Activated CD8-positive, alpha-beta memory T cell treated with anti-CD3 and anti-CD28 coated beads, Interleukin-2, amount 10 ng/mL, durations not matched to agents 7 days and 5 days (primary cell): ENCODE results near the gene IFIT1B. TPM values are rescaled to one million over a fixed set of nuclear protein-coding genes. Genes with fewer than 3 reads are reported as not detected.
"Not testable (repeated sequence)": the region's sequence is repeated elsewhere in the genome, so short reads cannot be mapped to it uniquely, and the experiment has no call there.

Experiments
- ATAC-seq: fragments of 150-1000 bp; cut with Tn5 transposase; one replicate; pipeline ENCODE4 v1.10.0; 2021; ENCODE audit warnings: moderate library complexity
- CTCF ChIA-PET: fragments of 350-600 bp; sonication (Branson Sonifier 250); formaldehyde crosslinking; loops from one replicate; lab custom pipeline; 2021; ENCODE audit warnings: antibody characterized with exemption; lab: Charles Lee
- DNase-seq: peaks from one replicate; pipeline ENCODE4 v3.0.0-alpha.2; 2020
- H3K27ac Mint-ChIP-seq: one replicate; pipeline ENCODE4 v1.8.0; 2021; ENCODE audit warnings: mild to moderate bottlenecking, mixed read lengths
- H3K27me3 Mint-ChIP-seq: one replicate; pipeline ENCODE4 v1.8.0; 2021; ENCODE audit warnings: mixed read lengths
- H3K36me3 Mint-ChIP-seq: one replicate; pipeline ENCODE4 v1.8.0; 2021; ENCODE audit warnings: mild to moderate bottlenecking, mixed read lengths
- H3K4me1 Mint-ChIP-seq: one replicate; pipeline ENCODE4 v1.8.0; 2021; ENCODE audit warnings: mixed read lengths
- H3K4me3 Mint-ChIP-seq: one replicate; pipeline ENCODE4 v1.8.0; 2021; ENCODE audit warnings: mild to moderate bottlenecking, moderate library complexity, mixed read lengths
- H3K9me3 Mint-ChIP-seq: one replicate; pipeline ENCODE4 v1.8.0; 2022; ENCODE audit warnings: low read depth, mixed read lengths
- total RNA-seq, 2 experiments: library from RNA; stranded (reverse); gene quantifications; one replicate each; pipeline ENCODE4 v1.2.3, GENCODE V29; 2021

IFIT1B gene
- total RNA-seq, 2 experiments from 2014 or later = 0.29 TPM; not detected in 1

DNA sequence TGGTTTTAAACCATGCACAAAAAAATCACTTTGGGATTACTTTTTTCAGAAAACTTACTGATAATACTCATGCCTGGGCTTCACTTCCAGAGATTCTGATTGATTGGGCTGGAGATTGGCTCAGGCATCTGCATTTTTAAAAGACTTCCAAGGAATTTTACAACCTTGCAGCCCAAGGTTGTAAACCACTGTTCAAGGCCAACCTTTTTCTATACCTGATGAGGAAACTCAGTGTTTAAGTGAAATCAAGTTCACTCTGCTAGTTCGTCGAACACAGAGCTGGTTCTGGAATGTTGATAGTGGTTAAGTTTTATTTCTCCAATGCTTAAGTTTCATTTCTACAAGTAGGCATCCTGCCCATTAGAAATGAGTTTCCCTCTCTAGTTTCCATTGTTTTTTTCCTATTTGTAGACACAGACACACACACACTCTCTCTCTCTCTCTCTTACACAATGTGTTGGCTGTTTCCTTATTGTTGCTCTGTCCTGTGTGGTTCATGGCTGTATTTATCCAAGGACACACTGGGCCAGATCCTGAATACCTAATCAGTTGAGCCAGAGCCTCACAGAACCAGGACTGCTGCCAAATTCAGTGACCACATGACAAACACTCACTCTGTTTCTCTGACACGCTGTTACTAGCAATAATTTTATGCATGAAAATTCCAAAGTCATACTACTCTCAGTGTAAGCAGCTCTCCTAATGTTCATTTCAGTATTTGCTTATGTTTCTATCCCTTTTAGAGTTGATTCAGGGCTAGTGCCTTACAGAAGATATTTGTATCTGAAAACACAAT is 3.7 kb upstream of the IFIT1B start:
- H3K4me1 Mint-ChIP-seq = peaks cover 6% of the 10 kb centered on the region
- CTCF ChIA-PET = no interaction called here
- no peak overlapping the region for H3K4me3 Mint-ChIP-seq
- ATAC-seq (no peak), DNase-seq (no peak)
- no peaks in the 10 kb centered on the region for H3K36me3 Mint-ChIP-seq
- no peak overlapping the region for H3K27ac Mint-ChIP-seq
- H3K9me3 Mint-ChIP-seq = no peaks in the 10 kb centered on the region
- H3K27me3 Mint-ChIP-seq = peaks cover 22% of the 10 kb centered on the region

DNA sequence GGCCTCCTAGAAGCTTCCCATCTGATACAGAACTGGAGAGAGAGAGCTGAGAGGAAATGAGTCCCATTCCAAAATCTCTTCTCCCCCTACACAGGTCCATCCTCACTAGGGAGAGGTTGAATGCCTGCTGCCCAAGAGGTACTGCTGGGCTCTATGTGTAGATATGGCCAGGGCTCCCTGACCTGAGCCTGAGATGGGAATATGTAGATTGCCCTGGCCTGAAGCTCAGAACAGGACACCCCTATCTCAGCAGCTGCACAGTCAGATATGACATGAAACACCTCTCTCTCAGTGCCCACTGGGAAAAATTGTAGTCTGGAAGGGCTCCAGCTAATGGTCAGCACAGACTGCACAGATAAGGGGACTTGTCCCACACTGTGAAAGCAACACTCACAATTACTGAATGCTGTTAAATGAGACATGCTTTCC is 3.1 kb upstream of the IFIT1B start:
- Mint-ChIP-seq H3K27ac (no peak overlapping the region), H3K36me3 (no peaks in the 10 kb centered on the region), H3K27me3 (peaks cover 19% of the 10 kb centered on the region), H3K4me3 (no peak overlapping the region), H3K9me3 (no peaks in the 10 kb centered on the region), H3K4me1 (no peaks in the 10 kb centered on the region)
- DNase-seq = no peak
- no peak for ATAC-seq
- CTCF ChIA-PET = no interaction called here

DNA sequence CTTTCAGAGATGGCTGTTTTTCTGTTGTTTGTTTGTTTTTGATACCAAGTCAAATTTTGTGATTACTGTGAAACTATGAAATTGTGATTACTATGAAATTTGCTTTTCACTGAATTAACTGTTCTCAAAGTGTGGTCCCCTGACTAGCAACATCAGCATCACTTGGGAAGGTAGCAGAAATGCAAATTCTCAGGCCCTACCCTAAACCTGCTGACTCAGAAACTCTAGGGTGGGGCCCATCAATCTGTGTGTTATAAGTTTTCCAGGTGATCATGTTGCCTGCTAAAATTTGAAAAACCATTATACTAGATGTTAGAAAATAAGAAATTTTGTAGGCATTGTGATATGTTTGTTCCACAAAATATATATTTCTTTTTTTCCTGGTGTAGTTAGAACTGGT is 1.2 kb downstream of the IFIT1B start:
- Mint-ChIP-seq H3K9me3 (no peaks in the 10 kb centered on the region), H3K4me1 (peaks cover 6% of the 10 kb centered on the region)

DNA sequence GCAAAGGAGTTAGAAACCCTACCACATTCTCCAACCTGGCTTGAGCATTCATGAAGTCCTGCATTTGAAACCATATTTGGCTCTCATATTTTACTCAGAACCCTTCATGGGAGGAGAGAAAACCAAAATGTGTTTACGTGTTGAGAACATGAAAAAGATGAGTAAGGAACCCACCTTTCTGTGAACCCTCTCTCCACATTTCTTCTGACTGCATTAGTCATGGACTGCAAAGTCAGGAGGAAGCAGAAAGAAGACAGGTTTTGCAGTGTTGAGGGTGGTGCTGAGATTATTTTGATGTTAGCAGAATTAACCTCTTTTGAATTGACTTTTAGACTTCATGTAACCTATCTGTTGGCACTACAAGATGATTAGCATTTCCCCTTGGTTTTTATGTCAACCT is 4.9 kb downstream of the IFIT1B start:
- CTCF ChIA-PET = no interaction called here
- peaks cover 9% of the 10 kb centered on the region for H3K4me1 Mint-ChIP-seq
- no peak overlapping the region for H3K4me3 Mint-ChIP-seq
- H3K36me3 Mint-ChIP-seq = no peaks in the 10 kb centered on the region
- ATAC-seq (no peak), DNase-seq (no peak)
- no peak overlapping the region for H3K27ac Mint-ChIP-seq
- peaks cover 12% of the 10 kb centered on the region for H3K27me3 Mint-ChIP-seq
- H3K9me3 Mint-ChIP-seq = no peaks in the 10 kb centered on the region

More for the DNA sequence above, 1.2 kb downstream of the IFIT1B start:
- H3K4me3 Mint-ChIP-seq = no peak overlapping the region
- ATAC-seq = no peak
- H3K36me3 Mint-ChIP-seq = no peaks in the 10 kb centered on the region
- DNase-seq = no peak
- H3K27me3 Mint-ChIP-seq = peaks cover 16% of the 10 kb centered on the region
- H3K27ac Mint-ChIP-seq = no peak overlapping the region
- CTCF ChIA-PET = interaction anchor here (0.7 to 1.5 kb wide), 2 partner anchors 10 to 15 kb away, joined by 3 read pairs; no protein-coding TSS in a partner anchor

DNA sequence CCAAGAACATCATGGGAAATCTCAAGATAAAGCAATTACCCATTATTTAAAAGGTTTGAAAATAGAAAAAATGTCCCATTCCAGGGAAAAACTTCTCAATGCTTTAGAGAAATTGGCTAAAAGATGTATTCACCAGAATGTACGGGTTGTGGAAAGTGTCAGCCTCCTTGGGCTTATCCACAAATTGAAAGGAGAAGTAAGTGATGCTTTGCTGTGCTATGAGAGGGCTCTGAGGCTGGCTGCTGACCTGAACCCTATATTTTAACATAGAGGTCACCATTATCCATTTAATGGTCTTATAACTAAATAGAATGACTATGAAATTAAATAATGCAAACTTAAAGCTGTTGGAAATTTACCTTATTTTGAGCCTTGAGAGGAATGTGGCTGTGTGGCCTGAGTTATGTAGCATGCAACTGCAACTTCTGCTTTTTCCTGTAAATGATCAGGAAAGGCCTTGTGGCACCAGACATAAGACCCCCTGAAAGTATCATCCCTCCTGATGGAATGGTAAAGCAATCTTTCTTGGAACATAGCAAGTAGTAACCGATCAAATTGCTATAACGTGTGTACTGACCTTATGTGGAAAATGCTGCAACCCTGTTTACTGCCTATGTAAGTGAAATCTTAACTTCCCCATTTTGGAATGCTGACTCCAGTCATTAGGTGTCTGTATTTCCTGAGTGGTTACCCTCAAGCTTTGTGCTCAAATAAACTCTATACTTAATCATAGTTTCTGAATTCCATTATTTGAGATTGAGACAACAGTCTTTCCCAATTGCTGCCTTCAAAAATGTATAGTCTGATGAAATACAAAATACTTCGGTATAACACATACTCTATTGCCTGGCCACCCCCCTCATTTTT is 6.9 kb downstream of the IFIT1B start:
- Mint-ChIP-seq H3K27me3 (peaks cover 12% of the 10 kb centered on the region), H3K27ac (no peak overlapping the region), H3K4me3 (no peak overlapping the region), H3K4me1 (peaks cover 11% of the 10 kb centered on the region), H3K9me3 (no peaks in the 10 kb centered on the region), H3K36me3 (no peaks in the 10 kb centered on the region)
- ATAC-seq (no peak), DNase-seq (no peak)
- CTCF ChIA-PET = interaction anchor here (1.4 kb wide), 1 partner anchor 16 kb away, joined by 4 read pairs; no protein-coding TSS in a partner anchor

DNA sequence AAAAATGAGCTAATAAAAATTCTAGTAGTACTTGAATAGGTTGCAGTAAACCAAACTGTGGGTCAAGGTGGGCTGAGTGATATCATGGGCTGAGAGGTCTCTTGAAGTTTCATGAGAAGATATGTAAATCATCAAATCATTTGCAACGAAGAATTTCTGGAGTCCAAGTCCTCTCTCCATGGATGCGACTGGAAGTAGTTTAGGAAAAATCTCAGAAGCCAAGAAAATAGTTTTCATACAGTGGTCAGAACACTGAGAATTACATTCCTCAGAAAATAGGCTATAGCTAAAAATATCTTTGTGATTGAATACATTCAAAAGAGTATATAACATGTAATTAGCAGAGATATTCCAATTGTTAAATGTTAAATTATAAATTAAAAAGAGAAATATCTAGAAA is 10.9 kb downstream of the IFIT1B start:
- Mint-ChIP-seq H3K27ac (no peak overlapping the region), H3K27me3 (peaks cover 4% of the 10 kb centered on the region), H3K4me3 (no peak overlapping the region), H3K9me3 (no peaks in the 10 kb centered on the region), H3K36me3 (peaks cover 14% of the 10 kb centered on the region), H3K4me1 (peaks cover 20% of the 10 kb centered on the region)
- DNase-seq (no peak), ATAC-seq (no peak)
- CTCF ChIA-PET = interaction anchor here (0.8 to 2.1 kb wide), 9 partner anchors 10 to 171 kb away, joined by 3 to 7 read pairs (median 4); partner anchors contain the start of genes IFIT1B, IFIT2 and IFIT5

DNA sequence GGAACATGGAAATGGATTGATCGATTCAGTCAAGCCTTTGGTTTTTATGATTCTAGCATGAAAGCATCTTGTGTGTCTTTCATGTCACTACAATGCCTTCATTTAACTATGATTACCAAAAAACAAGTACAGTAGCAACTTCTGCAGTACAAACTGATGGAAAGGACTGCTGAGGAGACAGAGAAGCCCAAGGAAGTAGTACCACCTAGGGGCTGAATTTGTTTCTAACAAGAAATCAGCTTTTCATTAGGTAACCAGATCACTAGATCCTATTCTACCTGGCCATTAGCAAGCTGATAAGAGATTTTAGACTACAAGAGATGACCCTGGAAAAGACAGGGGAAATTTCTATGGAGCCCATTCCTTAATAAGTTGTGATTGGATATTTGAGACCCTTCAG is 11.4 kb downstream of the IFIT1B start:
- CTCF ChIA-PET = interaction anchor here (0.8 to 2.1 kb wide), 9 partner anchors 10 to 172 kb away, joined by 3 to 7 read pairs (median 4); partner anchors contain the start of genes IFIT1B, IFIT2 and IFIT5
- Mint-ChIP-seq H3K27ac (no peak overlapping the region), H3K27me3 (peaks cover 4% of the 10 kb centered on the region), H3K4me3 (no peak overlapping the region), H3K4me1 (peaks cover 24% of the 10 kb centered on the region), H3K36me3 (peaks cover 19% of the 10 kb centered on the region), H3K9me3 (no peaks in the 10 kb centered on the region)
- DNase-seq (no peak), ATAC-seq (no peak)

DNA sequence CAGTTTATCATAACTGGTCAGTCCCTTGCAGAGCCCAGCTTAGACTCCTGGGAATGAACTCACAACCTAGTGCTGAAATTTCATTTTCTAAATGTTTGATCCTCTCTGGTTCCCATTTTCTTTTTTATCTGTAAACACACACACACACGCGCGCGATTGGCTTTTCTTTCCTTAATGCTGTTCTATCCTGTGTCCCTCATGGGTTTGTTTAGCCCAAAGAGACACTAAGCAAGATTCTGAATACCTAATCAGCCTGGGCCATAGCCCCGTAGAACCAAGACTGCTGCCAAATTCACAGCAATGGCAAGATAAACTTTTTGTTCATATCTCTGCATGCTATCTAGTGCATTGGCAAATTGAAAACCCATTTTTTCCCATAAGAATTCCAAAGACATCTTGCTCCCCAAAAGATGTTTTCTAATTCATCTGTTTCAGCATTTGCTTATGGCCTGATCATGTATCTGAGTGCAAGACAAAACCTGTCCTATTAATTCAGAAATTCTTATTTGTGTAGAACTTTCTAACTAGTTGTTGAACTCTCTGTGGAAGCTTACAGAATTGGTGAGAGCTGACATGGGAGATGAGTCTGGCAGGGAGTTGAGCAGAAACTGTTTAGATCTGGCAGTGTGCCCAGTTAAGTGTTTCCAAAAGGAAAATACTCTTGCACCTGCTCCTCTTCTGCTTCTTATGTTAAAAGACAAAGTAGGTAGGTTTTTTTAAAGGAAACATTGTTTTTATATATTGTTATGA is 12.8 kb downstream of the IFIT1B start:
- Mint-ChIP-seq H3K9me3 (peaks cover 3% of the 10 kb centered on the region), H3K36me3 (peaks cover 29% of the 10 kb centered on the region), H3K27ac (peak overlapping the region; percentile 2), H3K4me1 (peaks cover 34% of the 10 kb centered on the region), H3K27me3 (no peaks in the 10 kb centered on the region), H3K4me3 (peak overlapping the region; percentile 11)
- no peak for ATAC-seq
- CTCF ChIA-PET = interaction anchor here (1.4 to 2.0 kb wide), 2 partner anchors 13 to 21 kb away, joined by 5 read pairs; partner anchors contain the start of gene IFIT1B
- no peak for DNase-seq

DNA sequence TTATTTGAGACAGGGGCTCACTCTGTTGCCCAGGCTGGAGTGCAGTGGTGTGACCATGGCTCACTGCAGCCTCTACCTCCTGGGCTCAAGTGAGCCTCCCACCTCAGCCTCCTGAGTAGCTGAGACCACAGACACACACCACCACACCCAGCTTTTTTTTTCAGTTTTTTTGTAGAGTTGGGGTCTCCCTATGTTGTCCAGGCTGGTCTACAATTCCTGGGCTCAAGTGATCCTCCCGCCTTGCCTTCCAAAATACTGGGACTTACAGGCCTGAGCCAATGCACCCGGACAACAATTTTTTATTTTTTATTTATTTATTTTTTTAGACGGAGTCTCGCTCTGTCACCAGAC is 13.3 kb downstream of the IFIT1B start:
- CTCF ChIA-PET = interaction anchor here (1.4 kb wide), 1 partner anchor 22 kb away, joined by 5 read pairs; no protein-coding TSS in a partner anchor
- peaks cover 35% of the 10 kb centered on the region for H3K36me3 Mint-ChIP-seq

DNA sequence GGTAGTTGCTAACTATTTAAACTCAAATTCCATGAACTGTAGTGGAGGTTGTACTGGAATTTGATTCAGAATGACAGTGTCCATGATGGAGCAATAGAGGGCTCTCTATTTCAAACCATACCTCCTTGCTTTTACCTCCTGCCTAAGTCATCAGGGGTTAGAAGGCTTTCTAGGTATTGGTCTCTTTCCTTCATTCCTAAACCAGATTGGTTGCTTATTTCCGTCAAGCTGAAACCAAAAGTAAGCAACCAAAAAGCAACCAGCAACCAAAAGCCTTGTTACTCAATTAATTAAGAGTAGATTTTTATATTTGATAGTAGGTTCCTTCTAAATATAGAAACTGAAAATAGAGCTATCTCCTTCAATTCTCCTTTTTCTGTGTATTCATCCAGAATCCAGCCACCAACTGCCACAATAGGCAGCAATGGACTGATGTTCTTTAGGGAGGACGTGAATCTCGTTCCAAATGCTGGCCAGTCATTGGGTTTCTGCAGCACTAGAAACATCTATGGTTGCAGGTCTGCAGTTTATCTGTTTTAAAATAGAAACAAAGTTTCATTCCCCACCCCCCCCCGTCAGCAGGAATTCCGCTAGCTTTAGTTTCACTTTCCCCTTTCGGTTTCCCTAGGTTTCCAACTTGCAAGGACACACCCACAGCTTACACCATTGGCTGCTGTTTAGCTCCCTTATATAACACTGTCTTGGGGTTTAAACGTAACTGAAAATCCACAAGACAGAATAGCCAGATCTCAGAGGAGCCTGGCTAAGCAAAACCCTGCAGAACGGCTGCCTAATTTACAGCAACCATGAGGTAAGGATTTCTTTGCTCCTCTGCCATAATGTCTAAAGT is 14.3 kb downstream of the IFIT1B start, which contains the start of gene IFIT1:
Gene IFIT1, plus strand, starts transcription at position 717 of the 850 bp plus-strand sequence. Its CDS starts 90 bp downstream, at position 807.
- H3K36me3 Mint-ChIP-seq = peaks cover 42% of the 10 kb centered on the region
- H3K4me3 Mint-ChIP-seq = peak within 1 kb of the TSS; percentile 95
- peak; percentile 91 for ATAC-seq
- peaks cover 43% of the 10 kb centered on the region for H3K4me1 Mint-ChIP-seq
- H3K9me3 Mint-ChIP-seq = peaks cover 3% of the 10 kb centered on the region
- CTCF ChIA-PET = interaction anchor here (0.6 to 2.1 kb wide), 11 partner anchors 10 to 313 kb away, joined by 3 to 13 read pairs (median 4); partner anchors contain the start of genes IFIT3, IFIT5, KIF20B and LIPA
- peak within 1 kb of the TSS; percentile 99 for H3K27ac Mint-ChIP-seq
- no peaks in the 10 kb centered on the region for H3K27me3 Mint-ChIP-seq
- DNase-seq = peak; percentile 83

More for the DNA sequence above, 13.3 kb downstream of the IFIT1B start:
- not testable (repeated sequence) for H3K27me3 Mint-ChIP-seq, H3K4me3 Mint-ChIP-seq, ATAC-seq, DNase-seq, H3K9me3 Mint-ChIP-seq
- Mint-ChIP-seq H3K27ac (peak overlapping the region; percentile 99), H3K4me1 (peaks cover 37% of the 10 kb centered on the region)

DNA sequence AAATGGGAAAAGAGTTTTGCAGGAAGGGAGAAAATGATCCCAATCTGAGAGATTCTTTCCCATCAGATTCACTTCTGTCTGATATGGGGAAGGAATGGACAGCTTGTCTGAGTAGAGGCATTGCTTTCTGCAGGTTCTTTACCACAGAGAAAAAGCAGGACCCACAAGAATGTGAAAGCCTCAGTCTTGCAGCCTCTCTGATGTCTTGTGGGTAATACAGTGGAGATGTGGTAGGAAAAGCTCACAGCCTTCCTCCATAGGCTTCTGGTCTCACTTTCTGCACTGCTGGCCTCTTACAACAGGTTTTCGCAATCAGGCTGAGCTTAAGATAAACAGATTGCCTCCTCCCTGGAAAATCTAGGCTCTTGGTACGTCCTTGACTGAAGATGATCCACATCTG is 15.1 kb downstream of the IFIT1B start:
- H3K4me3 Mint-ChIP-seq = peak overlapping the region; percentile 95
- peaks cover 45% of the 10 kb centered on the region for H3K36me3 Mint-ChIP-seq
- DNase-seq (peak; percentile 48), ATAC-seq (peak; percentile 24)
- no peaks in the 10 kb centered on the region for H3K27me3 Mint-ChIP-seq
- peak overlapping the region; percentile 99 for H3K27ac Mint-ChIP-seq
- peaks cover 3% of the 10 kb centered on the region for H3K9me3 Mint-ChIP-seq
- CTCF ChIA-PET = interaction anchor here (0.6 to 2.1 kb wide), 8 partner anchors 9 to 314 kb away, joined by 3 to 13 read pairs (median 5); partner anchors contain the start of genes IFIT3 and IFIT5
- peaks cover 48% of the 10 kb centered on the region for H3K4me1 Mint-ChIP-seq
